Stomach (tissue), 9 donors: ENCODE measurements around the gene IRF6. TPM values are rescaled to one million over a fixed set of nuclear protein-coding genes. Genes with fewer than 3 reads are reported as not detected.

ENCODE experiments used
- DNase-seq, 2 donors: peaks; one replicate each; pipeline versions ENCODE4 v3.0.0 to v3.0.0-alpha.2; 2013 to 2019
- H3K27ac ChIP-seq, 5 donors: fragments of 200-600 bp in 4 of 5; sonication (generic) in 4 of 5; one replicate each; pipeline ENCODE4 v1.5.1; 2013 to 2019; ENCODE audit warnings: mild to moderate bottlenecking in 1 of 5, moderate library complexity in 1 of 5
- H3K27me3 ChIP-seq, 3 donors: fragments of 200-600 bp; sonication (generic); one replicate each; pipeline ENCODE4 v1.5.1; 2017 to 2019; ENCODE audit warnings: mixed run types in 1 of 3
- H3K36me3 ChIP-seq, 4 donors: fragments of 200-600 bp; sonication (generic); 1 replicate in 3 of 4; 2 replicates in 1 of 4; pipeline ENCODE4 v1.5.1; 2016 to 2019
- H3K4me1 ChIP-seq, 4 donors: fragments of 200-600 bp; sonication (generic); one replicate each; pipeline ENCODE4 v1.5.1; 2016 to 2019
- H3K4me3 ChIP-seq, 4 donors: fragments of 200-600 bp; sonication (generic) in 3 of 4; one replicate each; pipeline ENCODE4 v1.5.1; 2016 to 2019; ENCODE audit warnings: mild to moderate bottlenecking in 1 of 4
- H3K9me3 ChIP-seq, 4 donors: fragments of 200-600 bp; sonication (generic); one replicate each; pipeline ENCODE4 v1.5.1; 2016 to 2019
- CTCF ChIP-seq, 7 experiments: fragments of 450-650 bp in 4 of 7; fragments of 200-600 bp in 3 of 7; sonication (generic) in 3 of 7; IDR thresholded peaks; one replicate each; pipeline ENCODE4 v1.5.1; 2016 to 2019; ENCODE audit warnings: antibody characterized with exemption in 7 of 7, control low read depth in 2 of 7, mild to moderate bottlenecking in 1 of 7
- EP300 ChIP-seq: sonication (generic); formaldehyde crosslinking; IDR thresholded peaks from one replicate; pipeline ENCODE4 v1.6.1; 2017; ENCODE audit warnings: antibody characterized with exemption
- POLR2A ChIP-seq, 4 donors: fragments of 450-650 bp; IDR thresholded peaks; one replicate each; pipeline ENCODE4 v1.6.1; 2016; ENCODE audit warnings: antibody characterized with exemption in 4 of 4, control low read depth in 2 of 4, mild to moderate bottlenecking in 1 of 4, moderate library complexity in 1 of 4
- POLR2AphosphoS5 ChIP-seq, 3 donors: sonication (generic); formaldehyde crosslinking; IDR thresholded peaks; one replicate each; pipeline ENCODE4 v1.6.1; 2016; ENCODE audit warnings: antibody characterized with exemption in 3 of 3
- WGBS, 5 donors: extraction: QIAGEN DNeasy Blood & Tissue Kit in 3 of 5; methylation state at CpG; one replicate each; pipeline versions ENCODE4 v1.1.5 to v1.1.7; 2013 to 2018; 5-methylcytosine and 5-hydroxymethylcytosine counted together
- intact Hi-C: fragments of 100-400 bp; cut with DNase I; formaldehyde crosslinking; loops from one replicate; pipeline ENCODE4 v1.15.1; 2023; ENCODE audit warnings: low total_unique reads
- polyA plus RNA-seq, 3 donors: library from polyadenylated mRNA; stranded (reverse); fragments of 200-250 nt; gene quantifications; one replicate each; pipeline ENCODE4 v1.2.3, GENCODE V29; 2013
- total RNA-seq, 5 donors: library from RNA; depleted of rRNA; stranded (reverse); fragments of >200 nt; gene quantifications; one replicate each; pipeline versions ENCODE4 v1.1.0 to v1.2.3, GENCODE V29; 2014 to 2016
- donor health status: healthy with polysubstance abuse.
- donor health status: Bipolar disorder and iron deficiency.
- donor health status: healthy.

IRF6 gene
- total and polyA plus RNA-seq, 8 donors, result 11.6 to 64.8 (median 26.5) TPM

GRCh38 chr1:209784265-209785169, 21.4 kb downstream of the IRF6 start, which contains the start of gene C1orf74:
TSS of gene C1orf74 (minus strand) at chr1:209784559. CDS start at chr1:209783634, 925 bp downstream.
- Histone ChIP-seq H3K36me3 (peaks cover 0 to 23% (median 14%) of the 10 kb centered on the region in 4 donors), H3K4me3 (peak within 1 kb of the TSS; percentile 50 to 68 (median 60)), H3K27me3 (no peaks in the 10 kb centered on the region), H3K27ac (peak within 1 kb of the TSS; percentile 82 to 93 (median 89)), H3K9me3 (no peaks in the 10 kb centered on the region), H3K4me1 (peaks cover 35 to 56% (median 49%) of the 10 kb centered on the region in 4 donors)
- intact Hi-C loops, result no loop called here
- TF ChIP-seq EP300 (no peak), POLR2AphosphoS5 (IDR thresholded peaks at IDR 0.05) (peak; percentile 80 to 99 (median 93)), CTCF (IDR thresholded peaks at IDR 0.05) (peak in 1 of 7 experiments; percentile 11), POLR2A (IDR thresholded peaks at IDR 0.05) (peak in 2 of 4 donors; percentile 24 to 32)
- peak; percentile 99 for DNase-seq
- WGBS, 5 donors, result 2 to 5% (median 3%) methylated on average over 38 to 48 of the region's 48 CpGs

GRCh38 chr1:209783386-209783785, 22.6 kb downstream of the IRF6 start:
- Histone ChIP-seq H3K27ac (no peak overlapping the region), H3K27me3 (no peaks in the 10 kb centered on the region), H3K36me3 (peaks cover 0 to 17% (median 10%) of the 10 kb centered on the region in 4 donors), H3K9me3 (no peaks in the 10 kb centered on the region), H3K4me3 (peak overlapping the region; percentile 50 to 68 (median 60)), H3K4me1 (peaks cover 35 to 53% (median 45%) of the 10 kb centered on the region in 4 donors)
- 57 to 68% (median 61%) methylated on average over 4 to 6 of the region's 6 CpGs for WGBS, 5 donors
- intact Hi-C loops, result no loop called here
- no peak for TF ChIP-seq POLR2A (IDR thresholded peaks at IDR 0.05)
- no peak for TF ChIP-seq POLR2AphosphoS5 (IDR thresholded peaks at IDR 0.05)
- TF ChIP-seq EP300, result no peak
- TF ChIP-seq CTCF (IDR thresholded peaks at IDR 0.05), result no peak
- DNase-seq, result no peak

- DNase-seq, result peak in 1 of 2 donors; percentile 54
- Histone ChIP-seq H3K4me1 (peaks cover 12 to 22% (median 16%) of the 10 kb centered on the region in 4 donors), H3K27ac (no peak overlapping the region), H3K27me3 (no peaks in the 10 kb centered on the region), H3K9me3 (no peaks in the 10 kb centered on the region), H3K4me3 (no peak overlapping the region), H3K36me3 (peaks cover 0 to 34% (median 23%) of the 10 kb centered on the region in 4 donors)
- intact Hi-C loops, result no loop called here
- TF ChIP-seq EP300 (no peak), CTCF (IDR thresholded peaks at IDR 0.05) (no peak), POLR2AphosphoS5 (IDR thresholded peaks at IDR 0.05) (no peak), POLR2A (IDR thresholded peaks at IDR 0.05) (no peak)
- WGBS, 5 donors, result 40 to 64% (median 51%) methylated on average over 4 of the region's 4 CpGs
Measured at GRCh38 chr1:209780268-209780667, 25.7 kb downstream of the IRF6 start.

- H3K9me3 ChIP-seq, result no peaks in the 10 kb centered on the region
- peaks cover 0 to 34% (median 25%) of the 10 kb centered on the region in 4 donors for H3K36me3 ChIP-seq
- no peak for DNase-seq
- 94 to 100% (median 100%) methylated on average over 1 of the region's 1 CpG for WGBS, 5 donors
- no peak overlapping the region for H3K4me3 ChIP-seq
- intact Hi-C loops, result no loop called here
- no peak for TF ChIP-seq POLR2A (IDR thresholded peaks at IDR 0.05)
- no peak for TF ChIP-seq CTCF (IDR thresholded peaks at IDR 0.05)
- TF ChIP-seq EP300, result no peak
- no peak for TF ChIP-seq POLR2AphosphoS5 (IDR thresholded peaks at IDR 0.05)
- H3K27ac ChIP-seq, result no peak overlapping the region
- peaks cover under 1 to 5% (median 2%) of the 10 kb centered on the region in 4 donors for H3K4me1 ChIP-seq
- no peaks in the 10 kb centered on the region for H3K27me3 ChIP-seq
Measured at GRCh38 chr1:209778102-209778501, 27.8 kb downstream of the IRF6 start.
